22Rv1 (cell line): Measurements from ENCODE around the gene ZNF526.
"Not testable (repeated sequence)": the region's sequence is repeated elsewhere in the genome, so short reads cannot be mapped to it uniquely, and the experiment has no call there.

Experiments used
- H3K27ac ChIP-seq: fragments of 450-650 bp; 2 replicates; pipeline ENCODE4 v1.5.1; 2017
- ZFX ChIP-seq: fragments of 450-650 bp; IDR thresholded peaks from 2 replicates; pipeline ENCODE4 v1.6.1; 2017; ENCODE audit warnings: antibody characterized with exemption, borderline replicate concordance
- TF ChIP-seq, protein P1 (sequence below): fragments of 450-650 bp; IDR thresholded peaks from 2 replicates; pipeline ENCODE4 v1.5.1; 2017; ENCODE audit warnings: mild to moderate bottlenecking

Gene ZNF526

GRCh38 chr19:42261763-42262162, 41.7 kb downstream of the ZNF526 start:
- TF ChIP-seq, protein P1, sequence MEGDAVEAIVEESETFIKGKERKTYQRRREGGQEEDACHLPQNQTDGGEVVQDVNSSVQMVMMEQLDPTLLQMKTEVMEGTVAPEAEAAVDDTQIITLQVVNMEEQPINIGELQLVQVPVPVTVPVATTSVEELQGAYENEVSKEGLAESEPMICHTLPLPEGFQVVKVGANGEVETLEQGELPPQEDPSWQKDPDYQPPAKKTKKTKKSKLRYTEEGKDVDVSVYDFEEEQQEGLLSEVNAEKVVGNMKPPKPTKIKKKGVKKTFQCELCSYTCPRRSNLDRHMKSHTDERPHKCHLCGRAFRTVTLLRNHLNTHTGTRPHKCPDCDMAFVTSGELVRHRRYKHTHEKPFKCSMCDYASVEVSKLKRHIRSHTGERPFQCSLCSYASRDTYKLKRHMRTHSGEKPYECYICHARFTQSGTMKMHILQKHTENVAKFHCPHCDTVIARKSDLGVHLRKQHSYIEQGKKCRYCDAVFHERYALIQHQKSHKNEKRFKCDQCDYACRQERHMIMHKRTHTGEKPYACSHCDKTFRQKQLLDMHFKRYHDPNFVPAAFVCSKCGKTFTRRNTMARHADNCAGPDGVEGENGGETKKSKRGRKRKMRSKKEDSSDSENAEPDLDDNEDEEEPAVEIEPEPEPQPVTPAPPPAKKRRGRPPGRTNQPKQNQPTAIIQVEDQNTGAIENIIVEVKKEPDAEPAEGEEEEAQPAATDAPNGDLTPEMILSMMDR = no peak
- TF ChIP-seq ZFX = no peak
- H3K27ac ChIP-seq = no peak overlapping the region

DNA sequence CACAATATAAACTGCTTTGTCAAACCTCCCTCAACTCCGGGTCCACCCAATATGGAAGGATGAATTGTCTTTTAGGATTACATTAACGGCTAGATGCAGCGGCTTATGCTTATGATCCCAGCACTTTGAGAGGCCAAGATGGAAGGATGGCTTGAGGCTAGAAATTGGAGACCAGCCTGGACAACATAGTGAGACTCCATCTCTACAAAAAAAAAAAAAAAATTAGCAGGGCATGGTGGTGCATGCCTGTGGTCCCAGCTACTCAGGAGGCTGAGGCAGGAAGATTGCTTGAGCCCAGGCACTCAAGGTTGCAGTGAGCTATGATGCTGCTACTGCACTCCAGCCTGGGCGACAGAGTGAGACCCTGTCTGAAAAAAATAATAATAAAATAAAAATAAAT, 46.0 kb downstream of the ZNF526 start:
- H3K27ac ChIP-seq = not testable (repeated sequence)

GRCh38 chr19:42266928-42267603, 47.0 kb downstream of the ZNF526 start:
- peak overlapping the region; percentile 85 for H3K27ac ChIP-seq

DNA sequence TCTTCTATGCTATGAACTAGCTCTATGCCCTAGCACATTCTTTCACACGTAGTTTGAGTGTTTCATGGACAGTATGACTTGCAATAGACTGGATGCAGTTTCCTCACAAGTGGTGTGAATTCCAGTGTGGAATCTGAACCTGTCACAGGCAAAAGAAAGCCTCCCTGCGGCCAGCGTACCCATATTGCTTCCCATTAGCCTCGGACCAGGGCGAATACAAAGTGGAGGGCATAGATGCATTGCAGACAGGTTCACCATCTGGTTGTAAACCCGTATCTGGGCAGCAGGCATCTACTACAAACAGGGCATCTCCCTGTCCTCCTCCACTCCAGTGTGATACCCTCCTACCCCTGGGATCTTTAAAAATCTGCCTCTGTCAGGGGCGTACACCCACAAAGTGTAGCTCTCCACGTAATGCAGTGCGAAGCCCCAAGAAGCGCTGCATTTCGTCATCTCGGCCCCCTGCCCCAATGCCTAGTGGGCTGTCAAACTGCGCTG, 47.6 kb downstream of the ZNF526 start:
- TF ChIP-seq, protein P1 = no peak
- no peak for TF ChIP-seq ZFX
- H3K27ac ChIP-seq = peak overlapping the region; percentile 85

GRCh38 chr19:42268142-42268703, 48.1 kb downstream of the ZNF526 start:
- TF ChIP-seq, protein P1 = no peak
- TF ChIP-seq ZFX = no peak
- peak overlapping the region; percentile 85 for H3K27ac ChIP-seq

DNA sequence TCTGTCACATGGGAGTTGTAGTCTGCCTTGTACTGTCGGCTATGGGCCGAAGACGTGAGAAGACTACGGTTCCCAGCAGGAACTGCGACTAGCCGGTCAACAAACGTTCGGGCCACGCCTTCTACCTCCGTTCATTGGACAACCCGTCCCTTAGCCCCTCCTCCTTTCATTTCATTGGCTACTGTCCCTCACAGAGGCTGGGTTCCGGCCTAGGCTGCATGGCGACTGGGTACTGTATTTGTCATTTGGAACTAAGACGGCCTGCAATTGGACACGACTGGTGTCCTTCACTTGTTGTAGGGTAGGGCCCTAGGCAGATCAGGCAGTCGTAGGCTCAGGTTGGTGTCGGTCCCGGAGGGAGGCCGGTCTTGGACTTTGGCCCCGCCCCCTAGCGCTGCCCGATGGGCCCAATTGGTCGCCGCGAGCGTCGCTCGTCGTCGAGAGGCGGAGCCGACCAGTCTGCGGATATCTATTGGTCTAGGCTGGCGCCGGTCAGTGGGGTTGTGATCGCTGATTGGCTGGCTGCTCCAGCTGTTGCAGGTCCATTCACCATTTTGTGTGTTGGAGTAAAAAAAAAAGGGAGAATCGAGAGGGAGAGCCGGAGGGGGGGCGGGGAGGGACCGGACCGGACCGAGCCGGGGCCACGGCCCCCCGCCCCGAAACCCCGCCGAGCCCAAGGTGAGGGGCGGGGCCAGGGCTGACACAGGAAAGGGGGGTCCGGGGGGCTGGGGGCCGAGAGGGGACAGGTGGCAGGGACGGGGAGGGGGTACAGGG, 48.8 kb downstream of the ZNF526 start, which contains the start of gene CIC:
Gene CIC (plus strand): TSS at position 549 of the 774 bp plus-strand sequence. CDS start 2,532 bp downstream, outside the sequence.
- peak within 1 kb of the TSS; percentile 85 for H3K27ac ChIP-seq

GRCh38 chr19:42269478-42270345, 49.6 kb downstream of the ZNF526 start:
- no peak for TF ChIP-seq ZFX
- H3K27ac ChIP-seq = peak overlapping the region; percentile 85

More for the DNA sequence above, 48.8 kb downstream of the ZNF526 start, which contains the start of gene CIC:
- TF ChIP-seq, protein P1 = no peak
- no peak for TF ChIP-seq ZFX

DNA sequence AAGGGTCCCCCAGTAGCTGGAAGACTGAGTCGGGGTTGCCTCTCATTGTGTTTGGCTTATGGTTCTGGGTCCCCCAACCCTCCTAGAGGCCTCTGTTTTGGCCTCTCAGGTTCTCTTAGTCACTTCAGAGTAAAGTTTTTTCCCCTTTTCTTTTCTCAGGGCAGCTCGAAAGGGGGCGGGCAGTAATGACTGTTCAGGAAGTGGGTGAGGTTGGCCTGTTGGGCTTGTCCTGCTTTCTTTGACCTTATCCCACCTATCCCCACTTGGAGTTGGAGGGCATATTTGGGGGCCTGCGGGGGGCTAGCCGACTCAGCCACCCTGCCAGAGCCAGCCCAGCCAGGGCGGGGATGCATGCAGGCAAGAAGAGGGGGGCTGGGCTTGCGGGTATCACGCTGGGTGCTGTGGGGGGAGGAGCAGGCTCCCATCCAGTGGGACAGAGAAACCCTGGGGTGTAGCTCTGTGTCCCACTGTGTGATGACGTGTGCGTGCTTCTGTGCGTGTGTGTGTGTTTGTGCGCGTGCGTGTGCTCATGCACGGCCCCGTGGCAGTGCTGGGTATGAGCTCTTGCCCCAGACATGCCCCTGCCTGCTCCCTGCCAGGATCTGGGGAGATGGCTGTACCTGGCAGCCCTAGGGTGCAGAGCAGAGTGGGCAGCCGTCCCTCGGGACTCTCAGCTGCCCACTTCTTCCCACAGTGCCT, 50.4 kb downstream of the ZNF526 start:
- no peak for TF ChIP-seq ZFX
- TF ChIP-seq, protein P1 = no peak
- peak overlapping the region; percentile 85 for H3K27ac ChIP-seq
